Pancreas (tissue), 10 donors: ENCODE data around the gene TMCC3. TPM values are rescaled to one million over a fixed set of nuclear protein-coding genes. Genes with fewer than 3 reads are reported as not detected.
A peak's percentile ranks its signal among the peaks of the same experiment; 100 is the strongest.

Experiments used
- ATAC-seq, 4 donors: fragments of 200-7000 bp; cut with Tn5 transposase; one replicate each; pipeline versions ENCODE4 v1.8.0 to v1.9.1; 2020; ENCODE audit warnings: mild to moderate bottlenecking in 4 of 4, moderate library complexity in 4 of 4
- DNase-seq, 6 donors: peaks; one replicate each; pipeline ENCODE4 v3.0.0-alpha.2; 2020
- FAIRE-seq: peaks from 2 replicates; lab custom pipeline; 2012; peaks lifted over from hg19 to GRCh38; lab: Jason Lieb, UNC
- H3K27ac ChIP-seq, 4 donors: fragments of 200-600 bp; sonication (generic); 1 replicate in 3 of 4; 2 replicates in 1 of 4; pipeline versions ENCODE4 v1.5.0 to v1.8.0; 2020
- H3K27me3 ChIP-seq, 4 donors: fragments of 200-600 bp; one replicate each; pipeline ENCODE4 v1.8.0; 2021
- H3K36me3 ChIP-seq, 3 donors: fragments of 200-600 bp; sonication (generic) in 1 of 3; one replicate each; pipeline versions ENCODE4 v1.5.0 to v1.8.0; 2020 to 2021
- H3K4me1 ChIP-seq, 3 donors: fragments of 200-600 bp; one replicate each; pipeline ENCODE4 v1.8.0; 2021
- H3K4me3 ChIP-seq, 4 donors: fragments of 200-600 bp; sonication (generic) in 2 of 4; one replicate each; pipeline versions ENCODE4 v1.5.0 to v1.8.0; 2020 to 2021
- H3K9me3 ChIP-seq, 4 donors: fragments of 200-600 bp; one replicate each; pipeline ENCODE4 v1.8.0; 2021
- CTCF ChIP-seq, 4 donors: fragments of 200-600 bp; sonication (generic) in 3 of 4; IDR thresholded peaks; one replicate each; pipeline versions ENCODE4 v1.5.0 to v1.8.0; 2021; ENCODE audit warnings: antibody characterized with exemption in 4 of 4
- WGBS, 2 donors: extraction: QIAGEN DNeasy Blood & Tissue Kit; methylation state at CpG; one replicate each; pipeline ENCODE4 v1.1.7; 2013; 5-methylcytosine and 5-hydroxymethylcytosine counted together
- intact Hi-C, 3 donors: fragments of 100-400 bp; cut with DNase I; formaldehyde crosslinking; loops; one replicate each; pipeline versions ENCODE4 v1.11.1 to v1.14.2; 2022
- polyA plus RNA-seq, 2 donors: library from polyadenylated mRNA; stranded (reverse); fragments of 200-250 nt; gene quantifications; one replicate each; pipeline ENCODE4 v1.2.3, GENCODE V29; 2013
- total RNA-seq, 6 donors: library from RNA; stranded (reverse); fragmentation: NEBNext Ultra II Directional in 4 of 6; extraction: Animal tissue kit (Norgen Biotek cat#: 25700) in 4 of 6; gene quantifications; one replicate each; pipeline versions ENCODE4 v1.2.1 to v1.2.4, GENCODE V29; 2021 to 2023
- donor health status: healthy with polysubstance abuse.
- donor health status: DM: no; HTN: no; CAD: no; lungs with moderate emphysema.
- donor health status: DM: no; HTN: no; CAD: no.
- donor health status: control.
- donor health status: control.
- donor health status: Bipolar disorder and iron deficiency.
- donor health status: DM: yes; HTN: yes; CAD: no.
- donor health status: DM: no; HTN: no; CAD: no.
- donor health status: DM: no; HTN: no; CAD: no.
- donor health status: DM: yes; HTN: yes; CAD: no.

TMCC3 gene
- total and polyA plus RNA-seq, 8 donors: 1.0 to 6.9 (median 2.3) TPM

GRCh38 chr12:94678849-94679248, 28.5 kb upstream of the TMCC3 start:
- Histone ChIP-seq H3K4me1 (peaks cover 0 to 6% (median 0%) of the 10 kb centered on the region in 3 donors), H3K36me3 (no peaks in the 10 kb centered on the region), H3K27ac (no peak overlapping the region), H3K4me3 (no peak overlapping the region), H3K27me3 (no peaks in the 10 kb centered on the region), H3K9me3 (no peaks in the 10 kb centered on the region)
- TF ChIP-seq CTCF (IDR thresholded peaks at IDR 0.05): no peak
- ATAC-seq (no peak), DNase-seq (no peak), FAIRE-seq (no peak)
- intact Hi-C loops: no loop called here
- WGBS, 2 donors: 85 to 96% methylated on average over 6 of the region's 6 CpGs

GRCh38 chr12:94678379-94678778, 28.0 kb upstream of the TMCC3 start:
- DNase-seq (no peak), ATAC-seq (peak in 1 of 4 donors; percentile 14), FAIRE-seq (no peak)
- H3K4me3 ChIP-seq: no peak overlapping the region
- no peak for TF ChIP-seq CTCF (IDR thresholded peaks at IDR 0.05)
- H3K9me3 ChIP-seq: no peaks in the 10 kb centered on the region
- intact Hi-C loops: no loop called here
- H3K27me3 ChIP-seq: no peaks in the 10 kb centered on the region
- no peak overlapping the region for H3K27ac ChIP-seq
- 74 to 83% methylated on average over 9 of the region's 9 CpGs for WGBS, 2 donors
- no peaks in the 10 kb centered on the region for H3K36me3 ChIP-seq
- H3K4me1 ChIP-seq: peaks cover 0 to 6% (median 0%) of the 10 kb centered on the region in 3 donors

GRCh38 chr12:94677778-94678177, 27.4 kb upstream of the TMCC3 start:
- peaks cover 0 to 6% (median 0%) of the 10 kb centered on the region in 3 donors for H3K4me1 ChIP-seq
- TF ChIP-seq CTCF (IDR thresholded peaks at IDR 0.05): no peak
- ATAC-seq (peak in 2 of 4 donors; percentile 27 to 49), DNase-seq (no peak), FAIRE-seq (no peak)
- no peaks in the 10 kb centered on the region for H3K9me3 ChIP-seq
- WGBS, 2 donors: 58 to 75% methylated on average over 1 of the region's 1 CpG
- no peaks in the 10 kb centered on the region for H3K36me3 ChIP-seq
- H3K4me3 ChIP-seq: no peak overlapping the region
- no peak overlapping the region for H3K27ac ChIP-seq
- intact Hi-C loops: no loop called here
- no peaks in the 10 kb centered on the region for H3K27me3 ChIP-seq

- intact Hi-C loops: no loop called here
- Histone ChIP-seq H3K27ac (peak overlapping the region in 1 of 4 donors; percentile 25), H3K27me3 (no peaks in the 10 kb centered on the region), H3K36me3 (no peaks in the 10 kb centered on the region), H3K9me3 (no peaks in the 10 kb centered on the region), H3K4me1 (peaks cover 0 to 6% (median 0%) of the 10 kb centered on the region in 3 donors), H3K4me3 (no peak overlapping the region)
- ATAC-seq (peak in 2 of 4 donors; percentile 18 to 43), FAIRE-seq (no peak), DNase-seq (peak in 1 of 6 donors; percentile 34)
- WGBS, 2 donors: 90 to 92% methylated on average over 2 of the region's 2 CpGs
- TF ChIP-seq CTCF (IDR thresholded peaks at IDR 0.05): no peak
These were observed 26.6 kb upstream of the TMCC3 start for GRCh38 chr12:94676922-94677321.

GRCh38 chr12:94676031-94676641, 25.8 kb upstream of the TMCC3 start:
- intact Hi-C loops: no loop called here
- H3K27ac ChIP-seq: peak overlapping the region in 2 of 4 donors; percentile 25 to 41
- FAIRE-seq: no peak
- H3K27me3 ChIP-seq: no peaks in the 10 kb centered on the region
- no peaks in the 10 kb centered on the region for H3K36me3 ChIP-seq
- WGBS, 2 donors: 82 to 84% methylated on average over 9 of the region's 9 CpGs
- peaks cover 0 to 6% (median 0%) of the 10 kb centered on the region in 3 donors for H3K4me1 ChIP-seq
- H3K4me3 ChIP-seq: no peak overlapping the region
- no peaks in the 10 kb centered on the region for H3K9me3 ChIP-seq
- peak in 1 of 6 donors; percentile 43 for DNase-seq
- no peak for TF ChIP-seq CTCF (IDR thresholded peaks at IDR 0.05)
- peak in 3 of 4 donors; percentile 49 to 81 (median 76) for ATAC-seq
